Left ventricle myocardium inferior (tissue), 1 donor: ENCODE measurements around the gene ATF7IP2. TPM values are rescaled to one million over a fixed set of nuclear protein-coding genes. Genes with fewer than 3 reads are reported as not detected.
"Not testable (repeated sequence)": the region's sequence is repeated elsewhere in the genome, so short reads cannot be mapped to it uniquely, and the experiment has no call there.

Source experiments
- DNase-seq: peaks from one replicate; pipeline ENCODE4 v3.0.0-alpha.2; 2020
- H3K27ac ChIP-seq: fragments of 200-600 bp; replicated peaks from 2 replicates; pipeline ENCODE4 v1.8.0; 2021
- H3K27me3 ChIP-seq: fragments of 200-600 bp; 2 replicates; pipeline ENCODE4 v1.8.0; 2021; ENCODE audit warnings: low read depth
- H3K36me3 ChIP-seq: fragments of 200-600 bp; 2 replicates; pipeline ENCODE4 v1.8.0; 2021
- H3K4me1 ChIP-seq: fragments of 200-600 bp; 2 replicates; pipeline ENCODE4 v1.8.0; 2021
- H3K4me3 ChIP-seq: fragments of 200-600 bp; 2 replicates; pipeline ENCODE4 v1.8.0; 2021; ENCODE audit warnings: mild to moderate bottlenecking, moderate library complexity
- H3K9me3 ChIP-seq: fragments of 200-600 bp; replicated peaks from 2 replicates; pipeline ENCODE4 v1.8.0; 2021
- CTCF ChIP-seq: fragments of 200-600 bp; IDR thresholded peaks from 2 replicates; pipeline ENCODE4 v1.8.0; 2021; ENCODE audit warnings: antibody characterized with exemption, mild to moderate bottlenecking, borderline replicate concordance
- intact Hi-C: fragments of 100-400 bp; cut with micrococcal nuclease; formaldehyde crosslinking; loops from one replicate; pipeline ENCODE4 v1.11.0; 2022
- total RNA-seq: library from RNA; stranded (reverse); fragmentation: NEBNext Ultra II Directional; extraction: Animal tissue kit (Norgen Biotek cat#: 25700); gene quantifications from one replicate; pipeline ENCODE4 v1.2.1, GENCODE V29; 2021
- donor health status: DM: no; HTN: yes; CAD: no; lungs with severe emphysema.

ATF7IP2 gene
- total RNA-seq, 1 donor from 2014 or later, result 53.6 TPM

- TF ChIP-seq CTCF, result no peak
- Histone ChIP-seq H3K9me3 (no peaks in the 10 kb centered on the region), H3K4me3 (no peak overlapping the region), H3K36me3 (no peaks in the 10 kb centered on the region), H3K27ac (no peak overlapping the region), H3K4me1 (no peaks in the 10 kb centered on the region), H3K27me3 (no peaks in the 10 kb centered on the region)
- DNase-seq, result no peak
- intact Hi-C loops, result no loop called here
These were observed 23.6 kb upstream of the ATF7IP2 start for GRCh38 chr16:10362077-10362863.

GRCh38 chr16:10362864-10363197 is 23.0 kb upstream of the ATF7IP2 start:
- H3K36me3 ChIP-seq, intact Hi-C loops, H3K4me1 ChIP-seq, DNase-seq, H3K4me3 ChIP-seq, H3K9me3 ChIP-seq, H3K27ac ChIP-seq, H3K27me3 ChIP-seq: not testable (repeated sequence)

GRCh38 chr16:10366619-10367018 is 19.2 kb upstream of the ATF7IP2 start:
- intact Hi-C loops, H3K36me3 ChIP-seq, H3K9me3 ChIP-seq, H3K4me1 ChIP-seq, H3K4me3 ChIP-seq, H3K27me3 ChIP-seq, H3K27ac ChIP-seq, DNase-seq: not testable (repeated sequence)

GRCh38 chr16:10367616-10368188 is 18.2 kb upstream of the ATF7IP2 start:
- Histone ChIP-seq H3K4me1 (no peaks in the 10 kb centered on the region), H3K36me3 (no peaks in the 10 kb centered on the region), H3K27me3 (no peaks in the 10 kb centered on the region), H3K4me3 (no peak overlapping the region), H3K27ac (no peak overlapping the region), H3K9me3 (peaks cover 10% of the 10 kb centered on the region)
- TF ChIP-seq CTCF, result no peak
- intact Hi-C loops, result no loop called here
- no peak for DNase-seq

- H3K27me3 ChIP-seq, result no peaks in the 10 kb centered on the region
- peak; percentile 40 for TF ChIP-seq CTCF
- no peaks in the 10 kb centered on the region for H3K36me3 ChIP-seq
- H3K4me3 ChIP-seq, result no peak overlapping the region
- intact Hi-C loops, result no loop called here
- H3K27ac ChIP-seq, result no peak overlapping the region
- H3K9me3 ChIP-seq, result peaks cover 19% of the 10 kb centered on the region
- DNase-seq, result no peak
- no peaks in the 10 kb centered on the region for H3K4me1 ChIP-seq
These were observed 16.8 kb upstream of the ATF7IP2 start for GRCh38 chr16:10368969-10369551.

GRCh38 chr16:10370096-10370726 is 15.7 kb upstream of the ATF7IP2 start:
- no peak for DNase-seq
- no peak overlapping the region for H3K27ac ChIP-seq
- intact Hi-C loops, result no loop called here
- no peak for TF ChIP-seq CTCF
- H3K4me1 ChIP-seq, result no peaks in the 10 kb centered on the region
- H3K9me3 ChIP-seq, result peaks cover 23% of the 10 kb centered on the region
- H3K4me3 ChIP-seq, result no peak overlapping the region
- H3K36me3 ChIP-seq, result no peaks in the 10 kb centered on the region
- H3K27me3 ChIP-seq, result no peaks in the 10 kb centered on the region
